Endothelial cell of umbilical vein (primary cell): ENCODE data around the gene ARTN. TPM values are rescaled to one million over a fixed set of nuclear protein-coding genes. Genes with fewer than 3 reads are reported as not detected.
A peak's percentile ranks its signal among the peaks of the same experiment; 100 is the strongest.

ENCODE experiments used
- BruUV-seq: library from RNA; stranded (reverse); fragments of 400-500 nt; replicated peaks from 2 replicates; lab custom pipeline; 2021; lab: Mats Ljungman, UMichigan
- CTCF ChIA-PET: fragments of 300-600, 350-600 bp; sonication (Branson Sonifier 250); formaldehyde crosslinking; loops from one replicate; lab custom pipeline; 2021; ENCODE audit warnings: antibody characterized with exemption, inconsistent platforms; lab: Charles Lee
- POLR2A ChIA-PET: fragments of 300-600, 350-600 bp; sonication (Branson Sonifier 250); formaldehyde crosslinking; loops from one replicate; lab custom pipeline; 2021; ENCODE audit warnings: antibody characterized with exemption, inconsistent platforms; lab: Charles Lee
- DNase-seq: peaks from one replicate; pipeline ENCODE4 v3.0.0-alpha.2; 2011; ENCODE audit warnings: low read depth, low spot score
- FAIRE-seq: peaks from 2 replicates; lab custom pipeline; 2011; peaks lifted over from hg19 to GRCh38; lab: Jason Lieb, UNC
- H2AFZ ChIP-seq: 2 replicates; pipeline ENCODE4 v1.6.0; 2012; ENCODE audit warnings: low read depth, low read length, control low read depth, inconsistent platforms
- H3K27ac ChIP-seq: 2 replicates; pipeline ENCODE4 v1.5.1; 2011; ENCODE audit warnings: low read depth, mild to moderate bottlenecking, control low read depth, low read length, moderate library complexity; ENCODE audit not compliant: insufficient read depth
- H3K27me3 ChIP-seq, 2 experiments: 2 replicates each; pipeline versions ENCODE4 v1.6.0 to v1.6.1; 2011; ENCODE audit warnings: low read length in 2 of 2, mixed read lengths in 1 of 2; ENCODE audit not compliant: control insufficient read depth in 2 of 2, insufficient read depth in 2 of 2
- H3K36me3 ChIP-seq, 2 experiments: 2 replicates in 1 of 2; 3 replicates in 1 of 2; pipeline ENCODE4 v1.5.1; 2011; ENCODE audit warnings: low read length in 2 of 2, mild to moderate bottlenecking in 1 of 2, moderate library complexity in 1 of 2; ENCODE audit not compliant: control insufficient read depth in 2 of 2, insufficient read depth in 2 of 2; ENCODE audit errors: extremely low read depth in 1 of 2
- H3K4me1 ChIP-seq: 3 replicates; pipeline ENCODE4 v1.5.1; 2011; ENCODE audit warnings: mild to moderate bottlenecking, low read length; ENCODE audit not compliant: control insufficient read depth, insufficient read depth; ENCODE audit errors: extremely low read depth
- H3K4me2 ChIP-seq: 2 replicates; pipeline ENCODE4 v1.6.1; 2011; ENCODE audit warnings: low read length, control low read depth, mixed read lengths; ENCODE audit not compliant: insufficient read depth
- H3K4me3 ChIP-seq, 3 experiments: fragments of 200-600 bp in 1 of 3; sonication (generic), shearing (Covaris generic) in 1 of 3; replicated peaks in 1 of 3; 2 replicates each; pipeline ENCODE4 v1.5.1; 2011 to 2016; ENCODE audit warnings: control low read depth in 3 of 3, low read length in 3 of 3, mild to moderate bottlenecking in 2 of 3, inconsistent platforms in 1 of 3, low read depth in 1 of 3, moderate library complexity in 1 of 3; ENCODE audit not compliant: insufficient read depth in 1 of 3
- H3K79me2 ChIP-seq: 2 replicates; pipeline ENCODE4 v1.6.0; 2012; ENCODE audit warnings: low read length, inconsistent platforms; ENCODE audit not compliant: control insufficient read depth, insufficient read depth
- H3K9ac ChIP-seq: replicated peaks from 2 replicates; pipeline ENCODE3; 2011; ENCODE audit warnings: low read length, control low read depth; ENCODE audit not compliant: insufficient read depth; ENCODE audit errors: extremely low read depth
- H3K9me1 ChIP-seq: replicated peaks from 3 replicates; pipeline ENCODE4 v1.6.0; 2011; ENCODE audit warnings: mild to moderate bottlenecking, low read length; ENCODE audit not compliant: control insufficient read depth, insufficient read depth; ENCODE audit errors: extremely low read depth
- H3K9me3 ChIP-seq: replicated peaks from 2 replicates; pipeline ENCODE4 v1.5.1; 2012; ENCODE audit warnings: low read length, inconsistent platforms; ENCODE audit not compliant: control insufficient read depth, insufficient read depth
- H4K20me1 ChIP-seq: replicated peaks from 2 replicates; pipeline ENCODE3; 2011; ENCODE audit warnings: mild to moderate bottlenecking, low read length; ENCODE audit not compliant: control insufficient read depth, insufficient read depth; ENCODE audit errors: extremely low read depth
- CTCF ChIP-seq, 2 donors: IDR thresholded peaks; 1 replicate in 1 of 2; 2 replicates in 1 of 2; pipeline ENCODE4 v1.5.1; 2011; ENCODE audit warnings: low read length in 2 of 2, mild to moderate bottlenecking in 2 of 2, moderate library complexity in 2 of 2, control low read depth in 1 of 2, inconsistent platforms in 1 of 2, low read depth in 1 of 2; ENCODE audit not compliant: insufficient read depth in 1 of 2; ENCODE audit errors: extremely low read depth in 1 of 2
- EZH2 ChIP-seq: IDR thresholded peaks from 2 replicates; pipeline ENCODE4 v1.6.1; 2012; ENCODE audit warnings: borderline replicate concordance, low read depth, mild to moderate bottlenecking, moderate library complexity, low read length, inconsistent platforms; ENCODE audit not compliant: severe bottlenecking
- FOS ChIP-seq: IDR thresholded peaks from 2 replicates; pipeline ENCODE4 v1.6.1; 2011; ENCODE audit warnings: mild to moderate bottlenecking, low read length, moderate library complexity, borderline replicate concordance; ENCODE audit not compliant: insufficient read depth
- GATA2 ChIP-seq: IDR thresholded peaks from 2 replicates; pipeline ENCODE4 v1.7.0; 2011; ENCODE audit warnings: low read depth, mild to moderate bottlenecking, moderate library complexity, mixed read lengths, low read length; ENCODE audit not compliant: insufficient read length, insufficient read depth
- JUN ChIP-seq: IDR thresholded peaks from 2 replicates; pipeline ENCODE4 v1.6.1; 2011; ENCODE audit warnings: borderline replicate concordance, low read depth; ENCODE audit not compliant: insufficient read length, insufficient read depth
- MAX ChIP-seq: IDR thresholded peaks from 2 replicates; pipeline ENCODE4 v1.6.1; 2011; ENCODE audit not compliant: insufficient read depth, insufficient read length
- MYC ChIP-seq: IDR thresholded peaks from one replicate; pipeline ENCODE4 v1.6.1; 2011; ENCODE audit warnings: mild to moderate bottlenecking, low read depth, low read length
- POLR2A ChIP-seq: IDR thresholded peaks from 2 replicates; pipeline ENCODE4 v1.6.1; 2012; ENCODE audit warnings: low read depth, mild to moderate bottlenecking, control low read depth, low read length
- POLR2AphosphoS5 ChIP-seq: IDR thresholded peaks from 2 replicates; pipeline ENCODE4 v1.6.1; 2012; ENCODE audit warnings: low read depth, mild to moderate bottlenecking, control low read depth, low read length, moderate library complexity; ENCODE audit not compliant: insufficient read depth
- dilution Hi-C: fragments of 300-500 bp; cut with MboI; formaldehyde crosslinking; loops from one replicate; pipeline ENCODE4 v1.15.0; 2019; ENCODE audit warnings: low sequenced_read_pairs; ENCODE audit not compliant: extremely low pct_ligation_motif_present
- intact Hi-C: fragments of 100-400 bp; cut with micrococcal nuclease; formaldehyde crosslinking; loops from one replicate; pipeline ENCODE4 v1.10.0; 2022
- polyA plus RNA-seq, 4 experiments: library from polyadenylated mRNA; depleted of rRNA in 3 of 4; stranded (reverse) in 3 of 4; unstranded in 1 of 4; fragments of >200 nt; gene quantifications; 2 replicates each; pipeline versions ENCODE4 v1.2.1 to v1.2.3, GENCODE V29; 2011 to 2012; ENCODE audit warnings: missing spikeins in 1 of 4
- total RNA-seq: library from RNA; stranded (reverse); gene quantifications from 2 replicates; pipeline ENCODE4 v1.2.3, GENCODE V29; 2021

ARTN gene
- total and polyA plus RNA-seq, 2 donors (not counting 3 experiments of a cell fraction or from before 2014, with no cell fraction given): 0.11 to 0.18 TPM

GRCh38 chr1:43976890-43977289 is 43.3 kb downstream of the ARTN start:
- H3K4me2 ChIP-seq: no peak overlapping the region
- no peak overlapping the region for H2AFZ ChIP-seq
- POLR2A ChIA-PET: no interaction called here
- H3K9me3 ChIP-seq: no peaks in the 10 kb centered on the region
- H3K27ac ChIP-seq: no peak overlapping the region
- no peaks in the 10 kb centered on the region for H3K27me3 ChIP-seq
- no peak overlapping the region for H3K4me3 ChIP-seq
- TF ChIP-seq FOS: no peak
- TF ChIP-seq CTCF (IDR thresholded peaks at IDR 0.05; ENCODE audit: extremely low read depth in 1 of 2, insufficient read depth in 1 of 2, low read depth in 1 of 2, low read length in 2 of 2): no peak
- TF ChIP-seq POLR2AphosphoS5: no peak
- TF ChIP-seq MAX: no peak
- TF ChIP-seq GATA2: no peak
- no peak for TF ChIP-seq EZH2
- no peak for TF ChIP-seq MYC
- TF ChIP-seq POLR2A: no peak
- no peak for TF ChIP-seq JUN
- no peaks in the 10 kb centered on the region for H4K20me1 ChIP-seq
- DNase-seq: no peak
- H3K4me1 ChIP-seq: peaks cover 31% of the 10 kb centered on the region
- no peak overlapping the region for H3K9ac ChIP-seq
- H3K36me3 ChIP-seq: peaks cover 0 to 15% of the 10 kb centered on the region in 2 experiments
- intact Hi-C loops: no loop called here
- H3K79me2 ChIP-seq: peaks cover 47% of the 10 kb centered on the region
- CTCF ChIA-PET: interaction anchor here (1.6 kb wide), 1 partner anchor 213 kb away, joined by 10 read pairs; no protein-coding TSS in a partner anchor
- BruUV-seq: TSS peak; percentile 8
- no peak for FAIRE-seq
- no peaks in the 10 kb centered on the region for H3K9me1 ChIP-seq
- dilution Hi-C loops: no loop called here
